Measurements from ENCODE around the gene CARMIL1. TPM values are rescaled to one million over a fixed set of nuclear protein-coding genes. Genes with fewer than 3 reads are reported as not detected.

Gene CARMIL1
- total RNA-seq, 4 donors from 2014 or later: 6.2 to 17.2 (median 11.5) TPM

- Histone ChIP-seq H3K27me3 (no peaks in the 10 kb centered on the region), H3K27ac (no peak overlapping the region), H3K4me3 (no peak overlapping the region), H3K9me3 (no peaks in the 10 kb centered on the region), H3K4me1 (no peaks in the 10 kb centered on the region), H3K36me3 (peaks cover 0 to 6% of the 10 kb centered on the region in 2 donors)
- 57 to 73% methylated on average over 3 to 5 of the region's 5 CpGs for WGBS, 2 donors (ENCODE audit: low coverage in 1 of 2)
- TF ChIP-seq EP300 (IDR thresholded peaks at IDR 0.05) (no peak), POLR2AphosphoS5 (IDR thresholded peaks at IDR 0.05) (no peak), POLR2A (IDR thresholded peaks at IDR 0.05) (no peak), CTCF (IDR thresholded peaks at IDR 0.05) (no peak)
- no peak for ATAC-seq
Measured at GRCh38 chr6:25608558-25609174, 329.5 kb downstream of the CARMIL1 start.

GRCh38 chr6:25612666-25613065, 333.5 kb downstream of the CARMIL1 start:
- H3K36me3 ChIP-seq: peaks cover 0 to 6% of the 10 kb centered on the region in 2 donors
- no peaks in the 10 kb centered on the region for H3K4me1 ChIP-seq
- H3K9me3 ChIP-seq: no peaks in the 10 kb centered on the region
- no peak overlapping the region for H3K27ac ChIP-seq
- no peaks in the 10 kb centered on the region for H3K27me3 ChIP-seq
- H3K4me3 ChIP-seq: no peak overlapping the region
- ATAC-seq: no peak
- TF ChIP-seq POLR2A (IDR thresholded peaks at IDR 0.05): no peak
- TF ChIP-seq EP300 (IDR thresholded peaks at IDR 0.05): no peak
- TF ChIP-seq POLR2AphosphoS5 (IDR thresholded peaks at IDR 0.05): no peak
- 45 to 54% methylated on average over 3 of the region's 3 CpGs for WGBS, 2 donors (ENCODE audit: low coverage in 1 of 2)

- no peaks in the 10 kb centered on the region for H3K9me3 ChIP-seq
- no peak overlapping the region for H3K4me3 ChIP-seq
- H3K27me3 ChIP-seq: no peaks in the 10 kb centered on the region
- ATAC-seq: no peak
- H3K36me3 ChIP-seq: peaks cover 0 to 6% of the 10 kb centered on the region in 2 donors
- TF ChIP-seq POLR2A (IDR thresholded peaks at IDR 0.05): no peak
- TF ChIP-seq EP300 (IDR thresholded peaks at IDR 0.05): no peak
- no peak for TF ChIP-seq POLR2AphosphoS5 (IDR thresholded peaks at IDR 0.05)
- no peak for TF ChIP-seq CTCF (IDR thresholded peaks at IDR 0.05)
- WGBS, 2 donors (ENCODE audit: low coverage in 1 of 2): 57 to 65% methylated on average over 1 of the region's 1 CpG
- no peaks in the 10 kb centered on the region for H3K4me1 ChIP-seq
- H3K27ac ChIP-seq: no peak overlapping the region
Measured at GRCh38 chr6:25613415-25613814, 334.2 kb downstream of the CARMIL1 start.

DNA sequence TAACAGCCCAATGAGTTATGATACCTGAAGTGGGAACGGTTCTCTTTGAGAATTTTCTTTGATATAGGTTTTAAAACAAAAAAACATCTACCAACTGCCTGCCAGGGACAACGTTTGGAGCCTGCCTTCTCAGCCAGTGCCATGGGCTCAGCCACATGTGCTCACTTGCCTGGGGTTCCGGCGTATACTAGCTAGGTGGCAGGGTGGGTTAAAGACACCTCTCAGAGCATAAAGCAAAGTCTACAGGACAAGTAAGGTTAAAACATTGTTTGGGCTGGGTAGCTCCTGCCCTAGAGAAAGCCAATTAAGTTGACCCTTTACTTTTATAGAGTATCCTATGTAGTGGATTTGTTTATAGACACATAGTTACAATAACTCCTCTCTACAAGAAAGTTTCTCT, 334.9 kb downstream of the CARMIL1 start:
- no peak for ATAC-seq

DNA sequence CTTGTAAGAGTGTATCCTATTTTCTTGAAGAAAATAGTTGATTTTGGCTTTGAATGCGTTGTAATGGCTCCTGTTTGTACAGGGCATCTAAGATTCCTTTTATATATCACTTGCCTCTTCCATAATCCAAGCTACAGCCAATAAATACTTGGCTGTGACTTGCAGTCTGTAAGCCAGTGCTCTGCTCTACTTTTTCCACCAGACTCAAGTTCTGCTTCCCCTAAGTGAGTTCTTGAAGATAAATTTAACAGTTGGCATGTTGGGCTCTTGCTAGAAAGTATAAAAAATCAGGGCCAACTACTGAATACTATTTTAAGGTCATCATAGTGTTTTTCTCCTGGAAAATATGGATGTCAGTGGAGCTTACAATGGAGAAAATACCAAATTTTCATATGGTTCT, 336.3 kb downstream of the CARMIL1 start:
- Histone ChIP-seq H3K27ac (no peak overlapping the region), H3K9me3 (no peaks in the 10 kb centered on the region), H3K36me3 (peaks cover 0 to 4% of the 10 kb centered on the region in 2 donors), H3K27me3 (no peaks in the 10 kb centered on the region), H3K4me1 (no peaks in the 10 kb centered on the region), H3K4me3 (no peak overlapping the region)
- no peak for ATAC-seq
- 82% methylated on average over 1 of the region's 1 CpG; no CpG with 5 or more reads in 1 of the 2 donors for WGBS, 2 donors (ENCODE audit: low coverage in 1 of 2)
- TF ChIP-seq POLR2A (IDR thresholded peaks at IDR 0.05) (no peak), CTCF (IDR thresholded peaks at IDR 0.05) (no peak), EP300 (IDR thresholded peaks at IDR 0.05) (no peak), POLR2AphosphoS5 (IDR thresholded peaks at IDR 0.05) (no peak)

More for the DNA sequence above, 334.9 kb downstream of the CARMIL1 start:
- WGBS, 2 donors (ENCODE audit: low coverage in 1 of 2): 67 to 82% methylated on average over 1 to 4 of the region's 4 CpGs
- TF ChIP-seq CTCF (IDR thresholded peaks at IDR 0.05) (no peak), POLR2A (IDR thresholded peaks at IDR 0.05) (no peak), EP300 (IDR thresholded peaks at IDR 0.05) (no peak), POLR2AphosphoS5 (IDR thresholded peaks at IDR 0.05) (no peak)
- Histone ChIP-seq H3K4me3 (no peak overlapping the region), H3K36me3 (peaks cover 0 to 6% of the 10 kb centered on the region in 2 donors), H3K9me3 (no peaks in the 10 kb centered on the region), H3K27me3 (no peaks in the 10 kb centered on the region), H3K27ac (no peak overlapping the region), H3K4me1 (no peaks in the 10 kb centered on the region)
